ENCODE data around the gene FAM124B. TPM values are rescaled to one million over a fixed set of nuclear protein-coding genes. Genes with fewer than 3 reads are reported as not detected.

The FAM124B gene
- total and polyA plus RNA-seq, 4 donors = 0.30 to 2.5 (median 0.42) TPM

GRCh38 chr2:224408676-224409075 is 6.8 kb upstream of the FAM124B start:
- no peak for DNase-seq (ENCODE audit: low spot score)
- Histone ChIP-seq H3K27me3 (ENCODE audit: control insufficient read depth in 4 of 4, insufficient read depth in 4 of 4, low read length in 3 of 4) (no peaks in the 10 kb centered on the region), H3K9me3 (ENCODE audit: control insufficient read depth in 4 of 4, low read length in 3 of 4) (no peaks in the 10 kb centered on the region), H3K27ac (ENCODE audit: low read depth in 1 of 2, low read length in 2 of 2) (no peak overlapping the region), H3K4me1 (ENCODE audit: control insufficient read depth in 4 of 4, insufficient read depth in 4 of 4, low read length in 3 of 4) (peaks cover 0 to 5% (median 2%) of the 10 kb centered on the region in 4 donors), H3K4me3 (ENCODE audit: low read depth in 1 of 3, low read length in 3 of 3) (no peak overlapping the region), H3K9ac (ENCODE audit: low read depth in 1 of 2, low read length in 2 of 2) (no peak overlapping the region), H3K36me3 (ENCODE audit: control insufficient read depth in 4 of 4, insufficient read depth in 3 of 4, low read depth in 1 of 4, low read length in 3 of 4) (no peaks in the 10 kb centered on the region)
- 72% methylated on average over 2 of the region's 2 CpGs for WGBS
- TF ChIP-seq, protein P1, sequence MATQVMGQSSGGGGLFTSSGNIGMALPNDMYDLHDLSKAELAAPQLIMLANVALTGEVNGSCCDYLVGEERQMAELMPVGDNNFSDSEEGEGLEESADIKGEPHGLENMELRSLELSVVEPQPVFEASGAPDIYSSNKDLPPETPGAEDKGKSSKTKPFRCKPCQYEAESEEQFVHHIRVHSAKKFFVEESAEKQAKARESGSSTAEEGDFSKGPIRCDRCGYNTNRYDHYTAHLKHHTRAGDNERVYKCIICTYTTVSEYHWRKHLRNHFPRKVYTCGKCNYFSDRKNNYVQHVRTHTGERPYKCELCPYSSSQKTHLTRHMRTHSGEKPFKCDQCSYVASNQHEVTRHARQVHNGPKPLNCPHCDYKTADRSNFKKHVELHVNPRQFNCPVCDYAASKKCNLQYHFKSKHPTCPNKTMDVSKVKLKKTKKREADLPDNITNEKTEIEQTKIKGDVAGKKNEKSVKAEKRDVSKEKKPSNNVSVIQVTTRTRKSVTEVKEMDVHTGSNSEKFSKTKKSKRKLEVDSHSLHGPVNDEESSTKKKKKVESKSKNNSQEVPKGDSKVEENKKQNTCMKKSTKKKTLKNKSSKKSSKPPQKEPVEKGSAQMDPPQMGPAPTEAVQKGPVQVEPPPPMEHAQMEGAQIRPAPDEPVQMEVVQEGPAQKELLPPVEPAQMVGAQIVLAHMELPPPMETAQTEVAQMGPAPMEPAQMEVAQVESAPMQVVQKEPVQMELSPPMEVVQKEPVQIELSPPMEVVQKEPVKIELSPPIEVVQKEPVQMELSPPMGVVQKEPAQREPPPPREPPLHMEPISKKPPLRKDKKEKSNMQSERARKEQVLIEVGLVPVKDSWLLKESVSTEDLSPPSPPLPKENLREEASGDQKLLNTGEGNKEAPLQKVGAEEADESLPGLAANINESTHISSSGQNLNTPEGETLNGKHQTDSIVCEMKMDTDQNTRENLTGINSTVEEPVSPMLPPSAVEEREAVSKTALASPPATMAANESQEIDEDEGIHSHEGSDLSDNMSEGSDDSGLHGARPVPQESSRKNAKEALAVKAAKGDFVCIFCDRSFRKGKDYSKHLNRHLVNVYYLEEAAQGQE (IDR thresholded peaks at IDR 0.05) = no peak

DNA sequence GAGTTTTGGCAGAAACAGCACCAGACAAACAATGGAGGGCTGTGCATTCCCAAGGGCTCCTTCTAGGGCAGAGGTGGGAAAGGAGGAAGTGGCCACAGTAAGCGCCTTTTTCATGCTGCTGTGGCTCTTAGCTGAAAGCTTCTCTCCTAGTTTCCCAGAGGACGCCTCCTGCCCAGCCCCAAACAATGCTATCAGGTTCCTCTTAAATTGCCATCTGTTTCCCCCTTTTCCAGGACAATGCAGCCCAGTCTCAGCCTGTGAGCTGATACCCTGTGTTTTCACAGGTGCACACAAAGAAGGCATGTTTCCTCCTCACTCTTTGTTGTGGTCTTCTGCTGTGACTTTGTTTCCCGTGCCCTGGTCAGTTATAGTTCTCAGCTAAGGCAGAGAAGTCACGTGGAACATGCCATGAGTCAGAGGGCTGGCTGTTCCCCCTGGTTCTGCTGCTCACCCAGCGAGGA is 5.4 kb upstream of the FAM124B start:
- H3K36me3 ChIP-seq (ENCODE audit: control insufficient read depth in 4 of 4, insufficient read depth in 3 of 4, low read depth in 1 of 4, low read length in 3 of 4) = no peaks in the 10 kb centered on the region
- H3K9me3 ChIP-seq (ENCODE audit: control insufficient read depth in 4 of 4, low read length in 3 of 4) = no peaks in the 10 kb centered on the region
- 78% methylated on average over 5 of the region's 5 CpGs for whole genome bisulfite sequencing
- TF ChIP-seq FOXA2 (IDR thresholded peaks at IDR 0.05) (no peak), GABPA (IDR thresholded peaks at IDR 0.05 in 1 of 2, conservative IDR thresholded peaks at IDR 0.05 in 1 of 2) (no peak)
- H3K27me3 ChIP-seq (ENCODE audit: control insufficient read depth in 4 of 4, insufficient read depth in 4 of 4, low read length in 3 of 4) = no peaks in the 10 kb centered on the region
- H3K27ac ChIP-seq (ENCODE audit: low read depth in 1 of 2, low read length in 2 of 2) = no peak overlapping the region
- DNase-seq (ENCODE audit: low spot score) = no peak
- H3K4me3 ChIP-seq (ENCODE audit: low read depth in 1 of 3, low read length in 3 of 3) = no peak overlapping the region
- peaks cover 0 to under 1% (median 0%) of the 10 kb centered on the region in 4 donors for H3K4me1 ChIP-seq (ENCODE audit: control insufficient read depth in 4 of 4, insufficient read depth in 4 of 4, low read length in 3 of 4)
- no peak overlapping the region for H3K9ac ChIP-seq (ENCODE audit: low read depth in 1 of 2, low read length in 2 of 2)

GRCh38 chr2:224405841-224406370 is 4.0 kb upstream of the FAM124B start:
- Histone ChIP-seq H3K9ac (ENCODE audit: low read depth in 1 of 2, low read length in 2 of 2) (no peak overlapping the region), H3K27me3 (ENCODE audit: control insufficient read depth in 4 of 4, insufficient read depth in 4 of 4, low read length in 3 of 4) (no peaks in the 10 kb centered on the region), H3K4me3 (ENCODE audit: low read depth in 1 of 3, low read length in 3 of 3) (no peak overlapping the region), H3K36me3 (ENCODE audit: control insufficient read depth in 4 of 4, insufficient read depth in 3 of 4, low read depth in 1 of 4, low read length in 3 of 4) (no peaks in the 10 kb centered on the region), H3K9me3 (ENCODE audit: control insufficient read depth in 4 of 4, low read length in 3 of 4) (no peaks in the 10 kb centered on the region), H3K4me1 (ENCODE audit: control insufficient read depth in 4 of 4, insufficient read depth in 4 of 4, low read length in 3 of 4) (peaks cover 0 to 9% (median 8%) of the 10 kb centered on the region in 4 donors), H3K27ac (ENCODE audit: low read depth in 1 of 2, low read length in 2 of 2) (no peak overlapping the region)
- TF ChIP-seq, protein P1 (IDR thresholded peaks at IDR 0.05) = no peak
- TF ChIP-seq FOXA1 (IDR thresholded peaks at IDR 0.05) (no peak), NR2F2 (IDR thresholded peaks at IDR 0.05) (no peak), MAX (IDR thresholded peaks at IDR 0.05) (no peak), HNF4G (IDR thresholded peaks at IDR 0.05) (no peak), HNF4A (conservative IDR thresholded peaks at IDR 0.05) (no peak), FOXA2 (IDR thresholded peaks at IDR 0.05) (no peak), TAF1 (conservative IDR thresholded peaks at IDR 0.05) (no peak), RAD21 (IDR thresholded peaks at IDR 0.05) (no peak), RXRA (IDR thresholded peaks at IDR 0.05) (no peak)
- TF ChIP-seq, protein P2, sequence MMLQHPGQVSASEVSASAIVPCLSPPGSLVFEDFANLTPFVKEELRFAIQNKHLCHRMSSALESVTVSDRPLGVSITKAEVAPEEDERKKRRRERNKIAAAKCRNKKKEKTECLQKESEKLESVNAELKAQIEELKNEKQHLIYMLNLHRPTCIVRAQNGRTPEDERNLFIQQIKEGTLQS (IDR thresholded peaks at IDR 0.05) = no peak
- no peak for DNase-seq (ENCODE audit: low spot score)
- WGBS = 92% methylated on average over 4 of the region's 4 CpGs
